MV-4-11 (cell line): ENCODE data around the gene BRMS1L.

Experiments used
- DNase-seq: peaks from one replicate; lab custom pipeline; 2025; lab: John Stamatoyannopoulos, UW

The BRMS1L gene

GRCh38 chr14:35865611-35866324, 39.6 kb downstream of the BRMS1L start:
- DNase-seq, result peak; percentile 64

GRCh38 chr14:35866595-35867279, 40.6 kb downstream of the BRMS1L start:
- no peak for DNase-seq

DNA sequence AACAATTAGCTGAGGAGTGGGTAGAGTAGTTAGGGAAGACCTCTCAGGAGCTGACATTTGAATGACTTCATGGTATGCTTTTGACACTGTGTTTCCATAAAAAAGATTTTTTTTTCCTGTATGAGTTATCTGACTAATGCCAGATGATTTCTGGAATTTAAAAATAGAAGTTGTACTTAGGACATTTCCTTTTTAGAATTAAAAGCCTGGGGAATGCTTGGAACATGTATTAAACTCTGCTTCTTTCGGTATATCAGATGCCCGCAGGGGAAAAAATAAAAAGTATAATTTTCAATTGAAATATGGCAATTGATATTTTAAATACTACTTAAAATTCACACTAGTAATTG, 41.1 kb downstream of the BRMS1L start:
- no peak for DNase-seq

GRCh38 chr14:35875296-35875695, 49.2 kb downstream of the BRMS1L start:
- no peak for DNase-seq

DNA sequence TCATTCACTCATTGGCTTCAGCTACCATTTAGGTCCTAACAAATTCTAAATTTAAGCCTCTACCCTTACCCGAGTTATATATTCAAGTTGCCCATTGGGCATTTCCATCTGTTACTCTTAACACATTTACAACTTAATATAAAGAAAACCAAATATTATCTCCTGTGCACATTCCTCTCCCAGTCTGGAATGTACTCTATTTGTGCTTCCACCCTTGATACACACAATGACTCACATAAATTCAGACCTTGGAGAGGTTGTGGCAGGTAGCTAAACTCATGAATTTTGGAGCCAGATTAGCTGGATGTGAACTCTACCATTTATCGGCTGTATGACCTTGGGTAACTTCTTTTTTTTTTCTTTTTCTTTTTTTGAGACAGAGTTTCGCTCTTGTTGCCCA, 51.1 kb downstream of the BRMS1L start:
- no peak for DNase-seq

GRCh38 chr14:35878272-35879150, 52.4 kb downstream of the BRMS1L start:
- no peak for DNase-seq

- peak; percentile 75 for DNase-seq
Observed at GRCh38 chr14:35879151-35879648, 53.1 kb downstream of the BRMS1L start.

- no peak for DNase-seq
Observed at GRCh38 chr14:35879654-35880249, 53.6 kb downstream of the BRMS1L start.

DNA sequence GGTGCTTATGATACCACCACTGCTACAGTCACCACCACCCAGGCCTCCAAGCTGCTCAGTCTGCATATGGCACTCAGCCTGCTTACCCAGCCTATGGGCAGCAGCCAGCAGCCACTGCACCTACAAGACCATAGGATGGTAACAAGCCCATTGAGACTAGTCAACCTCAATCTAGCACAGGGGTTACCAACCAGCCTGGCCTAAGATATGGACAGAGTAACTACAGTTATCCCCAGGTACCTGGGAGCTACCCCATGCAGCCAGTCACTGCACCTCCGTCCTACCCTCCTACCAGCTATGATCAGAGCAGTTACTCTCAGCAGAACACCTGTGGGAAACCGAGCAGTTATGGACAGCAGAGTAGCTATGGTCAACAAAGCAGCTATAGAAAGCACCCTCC, 55.1 kb downstream of the BRMS1L start:
- no peak for DNase-seq

DNA sequence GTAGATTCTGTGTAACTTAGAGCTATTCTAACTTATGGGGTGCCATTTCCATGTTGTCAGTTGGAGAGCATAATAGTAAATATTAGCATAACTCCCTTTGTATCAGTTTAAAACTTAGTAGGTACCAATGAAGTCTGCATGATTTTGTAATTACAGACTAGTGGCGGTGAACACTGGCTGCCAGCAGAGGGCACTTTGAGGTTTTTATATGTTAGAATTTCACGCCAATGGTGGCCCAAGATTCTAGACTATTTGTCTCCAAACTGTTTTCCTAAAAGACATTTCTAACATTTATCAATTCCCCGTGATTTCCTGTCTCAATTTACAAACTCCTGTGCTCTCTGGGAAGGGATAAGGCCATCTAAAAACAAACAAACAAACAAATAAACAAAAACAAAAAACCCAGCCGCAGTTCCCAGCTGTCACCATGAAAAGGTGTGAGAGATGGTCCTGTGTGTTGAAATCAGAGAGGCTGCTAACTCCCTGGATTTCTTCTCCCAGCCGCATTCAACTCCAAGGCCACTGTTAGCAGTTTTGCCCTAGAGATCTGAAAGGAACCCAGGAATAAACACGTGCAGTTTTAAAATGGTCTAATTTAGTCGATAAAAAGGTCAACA, 57.6 kb downstream of the BRMS1L start:
- DNase-seq, result peak; percentile 12

- no peak for DNase-seq
Observed at GRCh38 chr14:35890308-35890707, 64.2 kb downstream of the BRMS1L start.

DNA sequence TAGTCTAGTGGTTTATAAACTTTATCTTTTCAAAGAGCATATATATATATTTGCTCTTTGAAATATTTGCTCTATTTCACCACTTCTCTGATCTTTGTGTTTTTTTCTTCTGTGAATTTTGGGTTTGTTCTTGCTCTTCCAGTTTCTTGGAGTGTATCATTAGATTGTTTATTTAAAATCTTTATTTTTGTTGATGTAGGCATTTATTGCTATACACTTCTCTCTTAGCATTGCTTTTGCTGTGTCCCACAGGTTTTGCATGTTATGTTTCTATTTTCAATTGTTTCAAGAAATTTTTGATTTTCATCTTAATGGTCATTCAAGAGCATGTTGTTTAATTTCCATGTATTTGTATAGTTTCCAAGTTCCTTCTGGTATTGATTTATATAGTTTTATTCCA, 69.1 kb downstream of the BRMS1L start:
- no peak for DNase-seq

DNA sequence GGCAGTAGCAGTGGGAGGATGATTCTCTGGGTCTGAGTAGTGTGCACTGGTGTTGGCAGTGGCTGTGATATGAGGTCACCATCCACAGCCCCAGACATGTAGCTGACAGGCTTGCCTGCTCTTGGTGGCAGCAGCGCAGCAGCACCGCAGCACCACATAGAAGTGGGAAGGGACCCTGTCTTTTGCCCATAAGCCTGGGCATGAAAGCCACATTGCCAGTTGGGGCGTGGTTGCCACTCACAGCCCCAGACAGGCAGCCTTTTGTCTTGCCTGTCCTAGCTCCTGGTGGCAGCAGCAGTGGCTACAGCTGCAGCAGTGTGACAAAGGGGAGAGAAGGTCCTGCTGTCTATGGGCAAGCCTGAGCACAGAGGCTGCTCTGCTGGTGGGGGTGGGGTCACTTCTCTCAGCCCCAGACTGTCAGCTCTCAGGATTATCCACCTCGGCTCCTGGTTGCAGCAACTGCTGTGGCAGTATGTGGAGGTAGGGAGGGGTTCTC, 71.5 kb downstream of the BRMS1L start:
- DNase-seq, result no peak

DNA sequence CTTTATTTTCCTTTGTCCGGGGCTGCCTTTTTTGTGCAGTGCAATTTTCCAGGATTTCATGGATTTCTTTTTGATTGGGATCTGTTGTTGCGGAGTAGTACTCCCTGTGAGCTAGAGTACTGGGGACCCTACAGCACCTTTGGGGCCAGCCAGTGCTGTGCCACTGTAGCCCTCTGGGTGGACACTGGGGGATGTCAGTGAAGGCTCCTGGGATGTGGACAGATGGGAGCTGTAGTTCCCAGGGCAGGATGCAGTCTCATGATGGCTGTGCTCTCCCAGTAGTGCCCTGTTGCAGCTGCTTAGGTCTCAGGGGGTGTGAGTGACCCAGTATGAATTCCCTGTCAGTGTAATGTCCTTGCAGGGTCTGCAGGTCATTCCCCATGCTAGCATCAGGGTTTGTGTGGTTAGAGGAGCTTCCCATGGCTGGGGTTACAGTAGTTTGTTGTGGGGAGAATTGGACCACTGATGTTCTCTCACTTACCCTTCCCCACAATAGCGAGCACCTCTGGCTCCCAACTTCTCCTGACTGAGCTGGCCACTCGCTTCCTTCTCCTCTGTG, 72.2 kb downstream of the BRMS1L start:
- DNase-seq, result no peak

GRCh38 chr14:35900741-35901140, 74.6 kb downstream of the BRMS1L start:
- no peak for DNase-seq

DNA sequence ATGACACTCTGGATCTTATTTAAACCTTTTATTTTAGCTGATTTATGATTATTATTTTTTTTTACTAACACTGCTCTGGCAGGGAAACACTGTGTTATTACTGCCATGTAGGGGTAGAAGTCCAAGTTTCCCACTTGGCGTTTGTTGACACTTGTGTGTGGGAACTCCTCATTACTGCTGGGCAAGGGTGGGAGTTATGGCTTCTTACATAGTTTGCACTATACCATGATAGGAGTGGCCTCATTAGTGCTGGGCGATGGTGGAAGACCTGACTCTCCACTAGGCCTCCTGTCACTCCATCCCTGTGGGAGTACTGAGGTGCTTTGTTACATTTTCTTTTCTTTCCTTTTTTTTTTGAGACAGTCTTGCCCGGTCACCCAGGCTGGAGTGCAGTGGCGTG, 83.5 kb downstream of the BRMS1L start:
- no peak for DNase-seq

DNA sequence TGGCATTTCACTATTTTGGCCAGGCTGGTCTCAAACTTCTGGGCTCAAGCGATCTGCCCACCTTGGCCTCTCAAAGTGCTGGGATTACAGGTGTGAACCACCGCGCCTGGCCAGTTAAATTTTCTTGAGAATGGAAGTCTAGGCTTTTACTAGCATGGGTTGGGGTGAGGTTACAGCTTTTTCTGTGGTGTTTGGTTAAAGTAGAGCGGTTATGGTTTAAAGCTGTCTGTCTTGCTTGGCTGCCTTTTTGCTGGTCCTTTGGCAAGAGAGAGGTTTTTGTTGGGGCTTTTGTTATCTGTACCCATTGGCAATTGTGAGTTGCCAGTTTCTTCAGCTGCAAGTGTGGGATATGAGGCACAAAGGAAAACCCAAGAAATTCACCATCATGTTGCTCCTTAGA, 84.1 kb downstream of the BRMS1L start:
- DNase-seq, result no peak

- no peak for DNase-seq
Observed at GRCh38 chr14:35911097-35911496, 85.0 kb downstream of the BRMS1L start.

DNA sequence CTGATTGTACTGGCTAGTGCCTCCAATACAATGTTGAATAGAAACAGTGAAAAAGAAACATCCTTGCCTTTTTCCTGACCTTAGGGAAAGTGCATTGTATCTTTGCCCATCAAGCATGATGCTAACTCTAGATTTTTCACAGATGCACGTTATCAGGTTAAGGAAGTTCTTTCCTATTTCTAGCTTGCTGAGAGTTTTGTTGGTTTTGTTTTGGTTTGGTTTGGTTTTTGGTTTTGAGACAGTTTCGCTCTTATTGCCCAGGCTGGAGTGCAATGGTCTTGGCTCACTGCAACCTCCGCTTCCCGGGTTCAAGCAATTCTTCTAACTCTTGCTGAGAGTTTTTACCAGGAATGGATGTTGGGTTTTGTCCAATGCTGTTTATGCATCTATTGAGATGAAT, 89.0 kb downstream of the BRMS1L start:
- DNase-seq, result no peak

GRCh38 chr14:35915775-35916174, 89.6 kb downstream of the BRMS1L start:
- DNase-seq, result no peak
